HG03432 (cell line): Measurements from ENCODE around the gene FAM120A.
"Not testable (repeated sequence)": the region's sequence is repeated elsewhere in the genome, so short reads cannot be mapped to it uniquely, and the experiment has no call there.

Experiments used
- ATAC-seq: cut with Tn5 transposase; IDR thresholded peaks from one replicate; pipeline ENCODE4 v1.9.1; 2021; ENCODE audit warnings: mild to moderate bottlenecking, moderate library complexity; ENCODE audit not compliant: unreplicated experiment

Gene FAM120A

GRCh38 chr9:93450945-93451815 lies at the start of gene FAM120A:
FAM120A (plus strand) TSS chr9:93451685; CDS start chr9:93451916, 231 bp downstream.
- ATAC-seq: peak; percentile 67

- no peak for ATAC-seq
Observed at GRCh38 chr9:93406371-93406770, 45.1 kb upstream of the FAM120A start.

- ATAC-seq: no peak
Observed at GRCh38 chr9:93413530-93413929, 38.0 kb upstream of the FAM120A start.

GRCh38 chr9:93415176-93415690 lies 36.3 kb upstream of the FAM120A start:
- no peak for ATAC-seq

GRCh38 chr9:93416530-93417235 lies 34.8 kb upstream of the FAM120A start:
- no peak for ATAC-seq

GRCh38 chr9:93417538-93417937 lies 33.9 kb upstream of the FAM120A start:
- ATAC-seq: no peak

GRCh38 chr9:93419023-93419422 lies 32.5 kb upstream of the FAM120A start:
- no peak for ATAC-seq

- ATAC-seq: no peak
Observed at GRCh38 chr9:93422977-93423616, 28.4 kb upstream of the FAM120A start.

GRCh38 chr9:93427655-93428379 lies 23.7 kb upstream of the FAM120A start:
- no peak for ATAC-seq

- ATAC-seq: no peak
Observed at GRCh38 chr9:93431539-93432105, 19.9 kb upstream of the FAM120A start.

- no peak for ATAC-seq
Observed at GRCh38 chr9:93432964-93433363, 18.5 kb upstream of the FAM120A start.

- ATAC-seq: no peak
Observed at GRCh38 chr9:93434056-93434455, 17.4 kb upstream of the FAM120A start.

- no peak for ATAC-seq
Observed at GRCh38 chr9:93435386-93435785, 16.1 kb upstream of the FAM120A start.

- no peak for ATAC-seq
Observed at GRCh38 chr9:93436218-93436617, 15.3 kb upstream of the FAM120A start.

- ATAC-seq: no peak
Observed at GRCh38 chr9:93436655-93437407, 14.7 kb upstream of the FAM120A start.

- ATAC-seq: no peak
Observed at GRCh38 chr9:93437996-93438395, 13.5 kb upstream of the FAM120A start.

- not testable (repeated sequence) for ATAC-seq
Observed at GRCh38 chr9:93439301-93439700, 12.2 kb upstream of the FAM120A start.

- no peak for ATAC-seq
Observed at GRCh38 chr9:93440896-93441580, 10.4 kb upstream of the FAM120A start.

GRCh38 chr9:93446073-93446472 lies 5.4 kb upstream of the FAM120A start:
- no peak for ATAC-seq
